ENCODE measurements around the gene ZNF577.

DNA sequence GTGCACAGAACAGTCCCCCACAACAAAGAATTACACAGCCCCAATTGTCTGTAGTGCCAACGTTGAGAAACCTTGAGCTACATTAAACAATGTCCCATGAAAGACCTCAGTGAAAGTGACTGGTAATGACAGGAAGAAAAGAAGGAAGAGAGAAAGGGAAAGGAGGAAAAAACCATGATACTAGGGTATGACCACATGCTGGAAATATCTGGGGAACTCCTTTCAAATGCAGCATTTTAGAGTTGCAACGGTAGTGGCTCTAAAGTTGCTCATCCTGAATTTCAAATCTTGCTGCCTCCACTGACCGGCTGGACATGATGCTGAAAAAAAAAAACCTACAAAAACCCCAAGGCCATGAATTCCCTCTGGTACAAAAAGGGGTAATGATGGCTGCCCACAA is 66.3 kb downstream of the ZNF577 start:
- TF ChIP-seq POLR2A (IDR thresholded peaks at IDR 0.05) (no peak), CTCF (IDR thresholded peaks at IDR 0.05) (no peak)
